Loucy (cell line): Measurements from ENCODE around the gene FLT1.

ENCODE experiments used
- H2AFZ ChIP-seq: fragments of 200-600 bp; sonication (generic); 2 replicates; pipeline ENCODE4 v1.6.0; 2016; ENCODE audit warnings: antibody characterized with exemption, mild to moderate bottlenecking, low read length, moderate library complexity
- H3F3A ChIP-seq: fragments of 200-600 bp; 2 replicates; pipeline ENCODE4 v1.6.0; 2016; ENCODE audit warnings: antibody characterized with exemption, low read depth, mild to moderate bottlenecking
- H3K27me3 ChIP-seq: fragments of 200-600 bp; sonication (generic); 2 replicates; pipeline ENCODE4 v1.6.1; 2014; ENCODE audit warnings: low read length, mild to moderate bottlenecking; ENCODE audit not compliant: insufficient read depth, poor library complexity, severe bottlenecking
- H3K36me3 ChIP-seq: fragments of 200-600 bp; sonication (generic); 2 replicates; pipeline ENCODE4 v1.6.1; 2016; ENCODE audit warnings: low read length; ENCODE audit not compliant: insufficient read depth
- H3K4me1 ChIP-seq: fragments of 200-600 bp; sonication (generic); 2 replicates; pipeline ENCODE4 v1.5.1; 2014; ENCODE audit warnings: low read length, mild to moderate bottlenecking; ENCODE audit not compliant: insufficient read depth, poor library complexity, severe bottlenecking
- H3K4me2 ChIP-seq: fragments of 200-600 bp; sonication (generic); 2 replicates; pipeline ENCODE4 v1.6.0; 2014; ENCODE audit warnings: antibody characterized with exemption, low read length, low read depth, mild to moderate bottlenecking; ENCODE audit not compliant: poor library complexity, severe bottlenecking
- H3K4me3 ChIP-seq: fragments of 200-600 bp; sonication (generic); 2 replicates; pipeline ENCODE4 v1.5.1; 2014; ENCODE audit warnings: low read length, mild to moderate bottlenecking, mixed read lengths; ENCODE audit not compliant: poor library complexity, severe bottlenecking
- H3K79me2 ChIP-seq: fragments of 200-600 bp; sonication (generic); 2 replicates; pipeline ENCODE4 v1.6.1; 2014; ENCODE audit warnings: low read length; ENCODE audit not compliant: insufficient read depth
- H3K9ac ChIP-seq: fragments of 200-600 bp; sonication (generic); 2 replicates; pipeline ENCODE4 v1.6.0; 2014; ENCODE audit warnings: mild to moderate bottlenecking, low read depth, low read length, moderate library complexity; ENCODE audit not compliant: poor library complexity, severe bottlenecking
- H3K9me2 ChIP-seq: fragments of 200-600 bp; sonication (generic); replicated peaks from 2 replicates; pipeline ENCODE4 v1.6.1; 2016; ENCODE audit warnings: low read depth, low read length, mixed read lengths
- H3K9me3 ChIP-seq: fragments of 200-600 bp; sonication (generic); 2 replicates; pipeline ENCODE4 v1.6.1; 2014; ENCODE audit warnings: mild to moderate bottlenecking, antibody characterized with exemption, low read length, low read depth; ENCODE audit not compliant: insufficient read depth
- H4K20me1 ChIP-seq: fragments of 200-600 bp; sonication (generic); 2 replicates; pipeline ENCODE4 v1.6.0; 2014; ENCODE audit warnings: antibody characterized with exemption, low read length, mild to moderate bottlenecking; ENCODE audit not compliant: insufficient read depth, poor library complexity, severe bottlenecking
- CTCF ChIP-seq: fragments of 200-600 bp; sonication (generic); conservative IDR thresholded peaks from 2 replicates; pipeline ENCODE4 v1.5.1; 2014; ENCODE audit warnings: mild to moderate bottlenecking, antibody characterized with exemption, low read length
- EZH2phosphoT487 ChIP-seq: fragments of 200-600 bp; IDR thresholded peaks from 2 replicates; pipeline ENCODE4 v1.6.1; 2018; ENCODE audit warnings: antibody characterized with exemption, mild to moderate bottlenecking, moderate library complexity, borderline replicate concordance

Gene FLT1

GRCh38 chr13:28538932-28539331, 44.0 kb upstream of the FLT1 start:
- no peak for TF ChIP-seq CTCF
- no peaks in the 10 kb centered on the region for H3K27me3 ChIP-seq
- no peaks in the 10 kb centered on the region for H3K79me2 ChIP-seq

DNA sequence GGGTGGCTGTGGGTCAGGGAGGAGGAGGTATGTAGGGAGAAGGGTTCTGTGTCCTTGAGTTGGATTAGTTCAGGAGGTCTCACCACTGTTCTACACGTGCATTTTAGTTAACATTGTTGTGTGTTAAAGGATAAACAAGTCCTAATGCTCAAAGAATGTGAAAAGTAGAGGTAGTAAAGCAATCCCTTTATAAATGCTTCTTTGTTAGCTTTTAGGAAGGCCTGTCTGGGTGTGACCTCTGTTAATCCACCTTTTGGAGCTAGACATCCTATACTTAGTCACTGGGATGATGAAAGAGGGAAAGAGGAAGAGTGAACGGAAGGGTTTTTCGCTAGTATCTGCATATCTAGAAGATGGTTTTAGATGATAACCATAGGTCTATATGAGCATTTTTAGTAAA, 42.2 kb upstream of the FLT1 start:
- H3K4me2 ChIP-seq, result no peak overlapping the region
- no peak for TF ChIP-seq EZH2phosphoT487
- no peak for TF ChIP-seq CTCF

More at GRCh38 chr13:28538932-28539331, 44.0 kb upstream of the FLT1 start:
- no peak overlapping the region for H2AFZ ChIP-seq
- no peaks in the 10 kb centered on the region for H4K20me1 ChIP-seq
- no peak overlapping the region for H3K4me2 ChIP-seq
- H3F3A ChIP-seq, result no peaks in the 10 kb centered on the region
- H3K4me3 ChIP-seq, result no peak overlapping the region
- H3K9me2 ChIP-seq, result no peaks in the 10 kb centered on the region
- peaks cover 6% of the 10 kb centered on the region; the same call in 1 of the 2 replicates for H3K9me3 ChIP-seq
- H3K9ac ChIP-seq, result no peak overlapping the region
- H3K36me3 ChIP-seq, result no peaks in the 10 kb centered on the region
- H3K4me1 ChIP-seq, result no peaks in the 10 kb centered on the region

GRCh38 chr13:28536371-28536770, 41.4 kb upstream of the FLT1 start:
- H3K9me3 ChIP-seq, result peaks cover 6% of the 10 kb centered on the region; the same call in 1 of the 2 replicates
- no peaks in the 10 kb centered on the region for H3K4me1 ChIP-seq
- no peaks in the 10 kb centered on the region for H4K20me1 ChIP-seq
- H3K27me3 ChIP-seq, result no peaks in the 10 kb centered on the region
- H2AFZ ChIP-seq, result no peak overlapping the region
- H3K4me3 ChIP-seq, result no peak overlapping the region
- no peak overlapping the region for H3K4me2 ChIP-seq
- no peak overlapping the region for H3K9ac ChIP-seq
- no peak for TF ChIP-seq EZH2phosphoT487
- no peaks in the 10 kb centered on the region for H3K79me2 ChIP-seq
- no peaks in the 10 kb centered on the region for H3F3A ChIP-seq
- no peaks in the 10 kb centered on the region for H3K36me3 ChIP-seq
- no peaks in the 10 kb centered on the region for H3K9me2 ChIP-seq

More for the DNA sequence above, 42.2 kb upstream of the FLT1 start:
- H3F3A ChIP-seq, result no peaks in the 10 kb centered on the region
- no peaks in the 10 kb centered on the region for H3K36me3 ChIP-seq
- H3K4me1 ChIP-seq, result no peaks in the 10 kb centered on the region
- H3K9ac ChIP-seq, result no peak overlapping the region
- no peak overlapping the region for H2AFZ ChIP-seq
- H3K9me3 ChIP-seq, result peaks cover 6% of the 10 kb centered on the region; the same call in 1 of the 2 replicates
- no peaks in the 10 kb centered on the region for H4K20me1 ChIP-seq
- H3K79me2 ChIP-seq, result no peaks in the 10 kb centered on the region
- H3K9me2 ChIP-seq, result no peaks in the 10 kb centered on the region
- no peaks in the 10 kb centered on the region for H3K27me3 ChIP-seq
- no peak overlapping the region for H3K4me3 ChIP-seq

- no peaks in the 10 kb centered on the region for H3K9me2 ChIP-seq
These were observed 40.8 kb upstream of the FLT1 start for GRCh38 chr13:28535734-28536133.

More at GRCh38 chr13:28535734-28536133, 40.8 kb upstream of the FLT1 start:
- Histone ChIP-seq H3K79me2 (no peaks in the 10 kb centered on the region), H3K27me3 (no peaks in the 10 kb centered on the region), H3K9ac (no peak overlapping the region), H3K4me2 (no peak overlapping the region), H2AFZ (no peak overlapping the region), H4K20me1 (no peaks in the 10 kb centered on the region), H3F3A (no peaks in the 10 kb centered on the region), H3K9me3 (peaks cover 6% of the 10 kb centered on the region; the same call in 1 of the 2 replicates), H3K4me3 (no peak overlapping the region), H3K36me3 (no peaks in the 10 kb centered on the region), H3K4me1 (no peaks in the 10 kb centered on the region)
- TF ChIP-seq EZH2phosphoT487 (no peak), CTCF (no peak)
